Esophagus squamous epithelium (tissue), 5 donors: ENCODE results near the gene ARSI. TPM values are rescaled to one million over a fixed set of nuclear protein-coding genes. Genes with fewer than 3 reads are reported as not detected.

ENCODE experiments used
- DNase-seq: peaks from one replicate; lab custom pipeline; 2025; lab: John Stamatoyannopoulos, UW
- H3K27ac ChIP-seq, 4 donors: fragments of 200-600 bp; sonication (generic); one replicate each; pipeline ENCODE4 v1.5.1; 2016 to 2019; ENCODE audit warnings: mild to moderate bottlenecking in 1 of 4
- H3K27me3 ChIP-seq, 4 donors: fragments of 200-600 bp; sonication (generic); 1 replicate in 3 of 4; 2 replicates in 1 of 4; pipeline versions ENCODE4 v1.5.1 to v1.6.0; 2017 to 2021; ENCODE audit warnings: antibody characterized with exemption in 1 of 4
- H3K36me3 ChIP-seq, 3 donors: fragments of 200-600 bp; sonication (generic); one replicate each; pipeline ENCODE4 v1.5.1; 2016 to 2019
- H3K4me1 ChIP-seq, 3 donors: fragments of 200-600 bp; sonication (generic); one replicate each; pipeline ENCODE4 v1.5.1; 2017 to 2019
- H3K4me3 ChIP-seq, 4 donors: fragments of 200-600 bp; sonication (generic); 1 replicate in 3 of 4; 2 replicates in 1 of 4; pipeline ENCODE4 v1.5.1; 2016 to 2019; ENCODE audit warnings: mild to moderate bottlenecking in 2 of 4, moderate library complexity in 1 of 4
- H3K9me3 ChIP-seq, 3 donors: fragments of 200-600 bp; sonication (generic); one replicate each; pipeline ENCODE4 v1.5.1; 2016 to 2019
- POLR2A ChIP-seq, 4 donors: fragments of 450-650 bp; IDR thresholded peaks; one replicate each; pipeline ENCODE4 v1.6.1; 2017; ENCODE audit warnings: antibody characterized with exemption in 4 of 4, mild to moderate bottlenecking in 4 of 4, moderate library complexity in 3 of 4
- WGBS, 2 donors: methylation state at CpG; one replicate each; pipeline ENCODE4 v1.1.5; 2018; 5-methylcytosine and 5-hydroxymethylcytosine counted together
- intact Hi-C: fragments of 100-400 bp; cut with DNase I; formaldehyde crosslinking; loops from one replicate; pipeline ENCODE4 v1.15.0; 2022
- total RNA-seq, 4 donors: library from RNA; depleted of rRNA; stranded (reverse); fragments of >200 nt; gene quantifications; one replicate each; pipeline ENCODE4 v1.1.0, GENCODE V29; 2016
- TF ChIP-seq, protein P1 (sequence below), 6 experiments: fragments of 450-650 bp in 4 of 6; fragments of 200-600 bp in 2 of 6; sonication (generic) in 2 of 6; IDR thresholded peaks; one replicate each; pipeline ENCODE4 v1.5.1; 2016 to 2019; ENCODE audit warnings: antibody characterized with exemption in 6 of 6, mild to moderate bottlenecking in 4 of 6, moderate library complexity in 4 of 6
- donor health status: DM: yes; HTN: yes; CAD: no.

ARSI gene
- total RNA-seq, 4 donors from 2014 or later: 2.1 to 7.2 (median 5.1) TPM

DNA sequence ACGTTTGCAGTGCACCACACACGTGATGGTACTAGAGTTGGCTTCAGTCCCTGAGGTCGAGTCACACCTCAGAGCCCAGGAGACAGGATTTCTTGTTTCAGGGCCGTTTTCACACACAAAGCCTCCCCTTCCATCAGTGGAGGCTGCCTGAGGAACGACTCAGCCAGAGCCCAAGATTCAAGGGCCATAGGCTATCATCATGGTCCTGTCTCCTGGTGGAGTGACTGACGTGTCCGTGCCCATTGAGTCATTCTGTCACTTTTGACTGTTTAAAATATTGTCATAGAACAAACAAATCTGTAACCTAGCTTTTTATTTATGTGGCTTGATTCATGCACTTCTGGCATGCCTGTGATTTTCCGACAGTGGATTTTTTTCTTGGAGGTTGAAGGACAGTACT is 41.5 kb downstream of the ARSI start:
- no peaks in the 10 kb centered on the region for H3K9me3 ChIP-seq
- H3K27me3 ChIP-seq: no peaks in the 10 kb centered on the region
- no peak overlapping the region for H3K4me3 ChIP-seq
- WGBS, 2 donors: 59% methylated on average over 5 to 7 of the region's 8 CpGs
- H3K36me3 ChIP-seq: no peaks in the 10 kb centered on the region
- no peak for DNase-seq
- intact Hi-C loops: no loop called here
- peaks cover 10 to 13% (median 11%) of the 10 kb centered on the region in 3 donors for H3K4me1 ChIP-seq
- no peak overlapping the region for H3K27ac ChIP-seq
- TF ChIP-seq POLR2A (IDR thresholded peaks at IDR 0.05): no peak
- TF ChIP-seq, protein P1, sequence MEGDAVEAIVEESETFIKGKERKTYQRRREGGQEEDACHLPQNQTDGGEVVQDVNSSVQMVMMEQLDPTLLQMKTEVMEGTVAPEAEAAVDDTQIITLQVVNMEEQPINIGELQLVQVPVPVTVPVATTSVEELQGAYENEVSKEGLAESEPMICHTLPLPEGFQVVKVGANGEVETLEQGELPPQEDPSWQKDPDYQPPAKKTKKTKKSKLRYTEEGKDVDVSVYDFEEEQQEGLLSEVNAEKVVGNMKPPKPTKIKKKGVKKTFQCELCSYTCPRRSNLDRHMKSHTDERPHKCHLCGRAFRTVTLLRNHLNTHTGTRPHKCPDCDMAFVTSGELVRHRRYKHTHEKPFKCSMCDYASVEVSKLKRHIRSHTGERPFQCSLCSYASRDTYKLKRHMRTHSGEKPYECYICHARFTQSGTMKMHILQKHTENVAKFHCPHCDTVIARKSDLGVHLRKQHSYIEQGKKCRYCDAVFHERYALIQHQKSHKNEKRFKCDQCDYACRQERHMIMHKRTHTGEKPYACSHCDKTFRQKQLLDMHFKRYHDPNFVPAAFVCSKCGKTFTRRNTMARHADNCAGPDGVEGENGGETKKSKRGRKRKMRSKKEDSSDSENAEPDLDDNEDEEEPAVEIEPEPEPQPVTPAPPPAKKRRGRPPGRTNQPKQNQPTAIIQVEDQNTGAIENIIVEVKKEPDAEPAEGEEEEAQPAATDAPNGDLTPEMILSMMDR (IDR thresholded peaks at IDR 0.05): no peak

DNA sequence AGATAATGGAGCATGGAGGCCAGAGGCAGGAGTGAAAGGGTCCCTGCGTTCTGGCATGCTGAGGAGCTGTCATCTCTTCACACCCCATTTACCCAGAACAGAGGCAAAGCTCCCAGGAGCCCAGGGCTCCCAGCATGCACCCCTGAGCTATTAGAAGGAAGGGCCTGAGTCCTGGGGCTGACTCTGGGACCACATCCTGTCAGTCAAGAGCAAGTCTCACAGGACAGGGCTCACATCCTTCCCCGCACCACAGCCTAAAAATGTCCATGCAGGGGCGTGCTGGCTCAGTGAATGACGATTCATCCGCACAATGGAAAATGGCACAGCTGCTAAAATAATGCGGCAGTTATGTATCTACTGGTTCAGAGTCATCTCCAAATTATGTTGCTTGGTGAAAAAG is 44.6 kb downstream of the ARSI start:
- Histone ChIP-seq H3K27ac (no peak overlapping the region), H3K27me3 (no peaks in the 10 kb centered on the region), H3K36me3 (no peaks in the 10 kb centered on the region), H3K4me1 (peaks cover 0 to 6% (median 0%) of the 10 kb centered on the region in 3 donors), H3K9me3 (no peaks in the 10 kb centered on the region), H3K4me3 (no peak overlapping the region)
- WGBS, 2 donors: 58 to 69% methylated on average over 6 of the region's 6 CpGs
- TF ChIP-seq POLR2A (IDR thresholded peaks at IDR 0.05): no peak
- TF ChIP-seq, protein P1 (IDR thresholded peaks at IDR 0.05): no peak
- intact Hi-C loops: no loop called here
- DNase-seq: no peak

DNA sequence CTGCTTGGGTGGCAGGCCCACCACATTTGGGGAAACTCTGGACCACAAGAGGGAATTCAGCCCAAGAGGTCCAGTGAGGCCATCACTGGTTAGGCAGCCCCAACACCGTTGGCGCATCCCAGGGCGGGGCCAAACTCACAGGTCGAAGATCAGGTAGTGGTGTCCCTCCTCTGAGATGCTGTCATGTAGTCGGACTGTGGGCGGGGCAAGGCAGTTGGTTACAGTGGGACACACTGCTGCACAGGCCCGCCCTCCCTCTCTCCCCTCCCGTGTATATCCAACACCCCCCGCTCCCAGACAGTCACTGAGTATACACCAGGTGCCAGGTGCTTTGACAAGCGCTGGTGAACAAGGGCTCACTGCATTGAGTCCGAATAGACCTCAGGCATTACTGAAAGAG is 45.3 kb downstream of the ARSI start:
- Histone ChIP-seq H3K27ac (no peak overlapping the region), H3K36me3 (no peaks in the 10 kb centered on the region), H3K4me3 (no peak overlapping the region), H3K27me3 (no peaks in the 10 kb centered on the region), H3K9me3 (no peaks in the 10 kb centered on the region), H3K4me1 (peaks cover 0 to 6% (median 0%) of the 10 kb centered on the region in 3 donors)
- no peak for DNase-seq
- intact Hi-C loops: no loop called here
- TF ChIP-seq, protein P1 (IDR thresholded peaks at IDR 0.05): no peak
- no peak for TF ChIP-seq POLR2A (IDR thresholded peaks at IDR 0.05)
- 88 to 93% methylated on average over 3 to 7 of the region's 11 CpGs for WGBS, 2 donors

DNA sequence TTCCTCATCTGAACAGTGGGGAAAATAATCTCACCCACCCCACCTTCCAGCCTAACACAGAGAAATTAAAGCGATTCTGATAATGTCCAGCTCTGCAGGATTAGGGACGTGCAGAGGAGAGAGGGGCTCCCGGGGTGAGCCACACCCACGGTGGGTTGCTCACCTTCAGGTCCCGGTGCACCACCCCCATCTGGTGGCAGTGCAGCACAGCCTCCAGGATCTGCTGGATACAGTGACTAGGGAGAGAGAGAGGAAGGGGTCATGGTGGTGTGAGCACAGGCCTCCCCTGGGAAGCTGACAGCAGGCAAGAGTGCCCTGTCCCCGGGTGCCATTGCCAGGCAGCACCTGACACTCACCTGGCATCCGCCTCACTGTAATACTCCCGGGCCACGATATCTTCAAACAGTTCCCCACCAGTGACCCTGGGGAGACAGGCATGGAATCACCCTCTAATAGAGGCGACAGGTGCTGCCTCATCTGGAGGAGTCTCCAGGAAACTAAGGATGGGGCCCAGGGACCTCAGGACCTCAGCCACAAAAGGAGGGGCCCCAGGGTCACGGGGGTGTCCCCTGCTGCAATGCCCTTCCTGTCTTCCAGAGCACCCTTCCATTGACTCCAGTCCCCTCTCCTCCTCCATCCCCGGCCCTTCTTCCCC is 46.2 kb downstream of the ARSI start:
- 71 to 75% methylated on average over 2 to 6 of the region's 12 CpGs for WGBS, 2 donors
- DNase-seq: no peak
- intact Hi-C loops: no loop called here
- Histone ChIP-seq H3K27me3 (no peaks in the 10 kb centered on the region), H3K36me3 (no peaks in the 10 kb centered on the region), H3K9me3 (no peaks in the 10 kb centered on the region), H3K27ac (no peak overlapping the region), H3K4me3 (no peak overlapping the region), H3K4me1 (peaks cover 0 to 6% (median 0%) of the 10 kb centered on the region in 3 donors)
- TF ChIP-seq, protein P1 (IDR thresholded peaks at IDR 0.05): no peak
- no peak for TF ChIP-seq POLR2A (IDR thresholded peaks at IDR 0.05)

DNA sequence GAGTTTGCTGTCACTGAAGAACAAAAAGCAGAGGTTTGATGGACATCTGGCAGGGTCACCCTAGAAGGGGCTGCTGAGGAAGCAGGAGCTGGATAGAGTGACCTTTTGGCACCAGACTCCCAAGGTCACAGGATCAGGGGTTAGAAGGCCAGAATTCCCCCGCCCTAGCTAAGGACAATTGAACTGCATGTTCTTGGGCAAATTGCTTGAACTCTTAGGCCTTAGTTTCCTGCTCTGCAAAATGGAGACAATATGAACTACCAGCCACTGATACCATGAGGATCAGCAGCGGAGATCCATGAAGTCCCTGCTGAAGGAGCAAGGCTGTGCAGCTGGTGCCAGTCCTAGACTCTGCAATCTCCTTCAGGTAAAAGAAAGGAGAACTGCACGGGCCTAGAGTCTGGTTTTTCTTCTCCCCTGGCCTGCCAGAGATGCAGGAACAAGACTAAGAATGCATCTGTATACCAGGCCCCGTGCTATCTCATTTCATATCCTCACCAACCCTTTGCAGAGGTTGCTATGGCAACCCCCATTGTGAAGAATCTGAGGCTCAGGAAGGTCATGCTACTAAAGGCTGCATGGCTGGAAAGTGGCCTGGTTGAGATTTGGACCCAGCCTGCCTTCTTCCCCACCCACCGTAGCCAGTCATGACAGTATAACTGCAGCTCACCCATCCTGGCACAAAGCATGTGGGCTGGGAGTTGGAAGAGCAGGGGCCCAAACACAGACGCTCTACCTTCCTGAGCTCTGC is 46.9 kb downstream of the ARSI start:
- peaks cover 0 to 6% (median 0%) of the 10 kb centered on the region in 3 donors for H3K4me1 ChIP-seq
- no peak overlapping the region for H3K4me3 ChIP-seq
- no peaks in the 10 kb centered on the region for H3K27me3 ChIP-seq
- WGBS, 2 donors: 73 to 85% methylated on average over 4 to 5 of the region's 6 CpGs
- no peak overlapping the region for H3K27ac ChIP-seq
- TF ChIP-seq, protein P1 (IDR thresholded peaks at IDR 0.05): no peak
- no peak for TF ChIP-seq POLR2A (IDR thresholded peaks at IDR 0.05)
- no peaks in the 10 kb centered on the region for H3K9me3 ChIP-seq
- H3K36me3 ChIP-seq: no peaks in the 10 kb centered on the region
- no peak for DNase-seq
- intact Hi-C loops: no loop called here
